Measurements from ENCODE around the gene ADAMTS8. TPM values are rescaled to one million over a fixed set of nuclear protein-coding genes. Genes with fewer than 3 reads are reported as not detected.

The ADAMTS8 gene
- total RNA-seq, 1 donor from 2014 or later, result not detected

GRCh38 chr11:130454491-130455252 lies 26.3 kb upstream of the ADAMTS8 start:
- Histone ChIP-seq H3K27ac (no peak overlapping the region), H3K9me3 (ENCODE audit: low read depth) (no peaks in the 10 kb centered on the region), H3K9ac (no peak overlapping the region), H2AFZ (replicated peaks) (no peak overlapping the region), H3K4me3 (no peak overlapping the region), H3K4me2 (no peak overlapping the region), H3K27me3 (peaks cover 70% of the 10 kb centered on the region), H4K20me1 (ENCODE audit: low read depth) (peaks cover 3% of the 10 kb centered on the region), H3K4me1 (peaks cover 1% of the 10 kb centered on the region), H3F3A (ENCODE audit: low read depth) (peaks cover under 1% of the 10 kb centered on the region), H3K79me2 (ENCODE audit: low read depth) (no peaks in the 10 kb centered on the region), H3K36me3 (no peaks in the 10 kb centered on the region)
- no peak for DNase-seq (ENCODE audit: low spot score)
- H3K4me3 Mint-ChIP-seq, result no peak overlapping the region
- TF ChIP-seq EZH2 (IDR thresholded peaks at IDR 0.05) (no peak), CTCF (IDR thresholded peaks at IDR 0.05) (no peak), EZH2phosphoT487 (IDR thresholded peaks at IDR 0.05) (no peak)
- no peaks in the 10 kb centered on the region for H3K9me3 Mint-ChIP-seq
- peak overlapping the region; percentile 34 for H3K27ac Mint-ChIP-seq
- peaks cover under 1% of the 10 kb centered on the region for H3K36me3 Mint-ChIP-seq
- peaks cover 9% of the 10 kb centered on the region for H3K27me3 Mint-ChIP-seq (ENCODE audit: insufficient read depth, low read depth)
- H3K4me1 Mint-ChIP-seq, result peaks cover 10% of the 10 kb centered on the region

GRCh38 chr11:130452940-130453339 lies 24.5 kb upstream of the ADAMTS8 start:
- H3K4me3 ChIP-seq, result no peak overlapping the region
- no peaks in the 10 kb centered on the region for H3K36me3 Mint-ChIP-seq
- no peak overlapping the region for H3K9ac ChIP-seq
- DNase-seq (ENCODE audit: low spot score), result no peak
- H3K27ac ChIP-seq, result no peak overlapping the region
- no peaks in the 10 kb centered on the region for H3K9me3 Mint-ChIP-seq
- no peak overlapping the region for H2AFZ ChIP-seq (replicated peaks)
- no peaks in the 10 kb centered on the region for H3K9me3 ChIP-seq (ENCODE audit: low read depth)
- H3K27me3 ChIP-seq, result peaks cover 87% of the 10 kb centered on the region
- H3K79me2 ChIP-seq (ENCODE audit: low read depth), result no peaks in the 10 kb centered on the region
- TF ChIP-seq CTCF (IDR thresholded peaks at IDR 0.05) (no peak), EZH2phosphoT487 (IDR thresholded peaks at IDR 0.05) (no peak), EZH2 (IDR thresholded peaks at IDR 0.05) (no peak)
- H3K4me2 ChIP-seq, result no peak overlapping the region
- no peaks in the 10 kb centered on the region for H3K36me3 ChIP-seq
- no peak overlapping the region for H3K4me3 Mint-ChIP-seq
- H3F3A ChIP-seq (ENCODE audit: low read depth), result peaks cover 14% of the 10 kb centered on the region
- H3K4me1 ChIP-seq, result peaks cover 9% of the 10 kb centered on the region
- no peak overlapping the region for H3K27ac Mint-ChIP-seq
- H3K4me1 Mint-ChIP-seq, result peaks cover 12% of the 10 kb centered on the region
- H3K27me3 Mint-ChIP-seq (ENCODE audit: insufficient read depth, low read depth), result peaks cover 13% of the 10 kb centered on the region
- H4K20me1 ChIP-seq (ENCODE audit: low read depth), result peaks cover 12% of the 10 kb centered on the region

- Mint-ChIP-seq H3K4me1 (peaks cover 12% of the 10 kb centered on the region), H3K9me3 (no peaks in the 10 kb centered on the region), H3K27me3 (ENCODE audit: insufficient read depth, low read depth) (peaks cover 13% of the 10 kb centered on the region), H3K27ac (no peak overlapping the region), H3K4me3 (no peak overlapping the region), H3K36me3 (no peaks in the 10 kb centered on the region)
- Histone ChIP-seq H2AFZ (replicated peaks) (no peak overlapping the region), H3K4me3 (no peak overlapping the region), H3F3A (ENCODE audit: low read depth) (peaks cover 14% of the 10 kb centered on the region), H3K27me3 (peaks cover 95% of the 10 kb centered on the region), H3K27ac (no peak overlapping the region), H3K4me2 (no peak overlapping the region), H3K9ac (no peak overlapping the region), H4K20me1 (ENCODE audit: low read depth) (peaks cover 12% of the 10 kb centered on the region), H3K79me2 (ENCODE audit: low read depth) (no peaks in the 10 kb centered on the region), H3K4me1 (peaks cover 9% of the 10 kb centered on the region), H3K9me3 (ENCODE audit: low read depth) (no peaks in the 10 kb centered on the region), H3K36me3 (no peaks in the 10 kb centered on the region)
- no peak for DNase-seq (ENCODE audit: low spot score)
- TF ChIP-seq EZH2 (IDR thresholded peaks at IDR 0.05), result no peak
- no peak for TF ChIP-seq EZH2phosphoT487 (IDR thresholded peaks at IDR 0.05)
- no peak for TF ChIP-seq CTCF (IDR thresholded peaks at IDR 0.05)
These were observed 23.8 kb upstream of the ADAMTS8 start for GRCh38 chr11:130452176-130452575.
